K562 (cell line): Measurements from ENCODE around the gene MOCS3. TPM values are rescaled to one million over a fixed set of nuclear protein-coding genes. Genes with fewer than 3 reads are reported as not detected.

Experiments
- ATF1 ChIP-seq, 2 experiments: fragments of 450-650 bp in 1 of 2; IDR thresholded peaks; 2 replicates each; pipeline ENCODE4 v1.6.1; 2016; ENCODE audit warnings: missing compliant biosample characterization in 1 of 2, missing genetic modification characterization in 1 of 2
- CBFA2T2 ChIP-seq: fragments of 450-650 bp; conservative IDR thresholded peaks from 2 replicates; pipeline ENCODE4 v1.6.1; 2017; ENCODE audit warnings: mild to moderate bottlenecking
- CBX5 ChIP-seq: IDR thresholded peaks from 2 replicates; pipeline ENCODE4 v1.6.1; 2014; ENCODE audit warnings: low read depth, borderline replicate concordance
- DACH1 ChIP-seq: fragments of 450-650 bp; IDR thresholded peaks from 2 replicates; pipeline ENCODE4 v1.6.1; 2018; ENCODE audit not compliant: partially characterized antibody
- FOXK1 ChIP-seq: sonication (generic); formaldehyde crosslinking; IDR thresholded peaks from 2 replicates; pipeline ENCODE4 v1.8.0; 2022; ENCODE audit warnings: missing genetic modification reagents, mild to moderate bottlenecking, borderline replicate concordance
- MAFK ChIP-seq: IDR thresholded peaks from 2 replicates; pipeline ENCODE4 v1.6.1; 2011; ENCODE audit warnings: low read length, improper control_type of control experiment
- MEIS2 ChIP-seq: fragments of 450-650 bp; IDR thresholded peaks from 2 replicates; pipeline ENCODE4 v1.6.1; 2014; ENCODE audit warnings: mild to moderate bottlenecking; ENCODE audit not compliant: partially characterized antibody
- MTF1 ChIP-seq: fragments of 250-450 bp; sonication (Bioruptor Pico); IDR thresholded peaks from 2 replicates; pipeline ENCODE4 v1.9.0; 2021; ENCODE audit warnings: moderate library complexity, mild to moderate bottlenecking, inconsistent platforms, borderline replicate concordance
- MYNN ChIP-seq, 2 experiments: sonication (generic); formaldehyde crosslinking in 1 of 2; IDR thresholded peaks; 2 replicates each; pipeline versions ENCODE4 v1.5.0 to v1.6.1; 2016 to 2020; ENCODE audit warnings: antibody characterized with exemption in 1 of 2, missing genetic modification reagents in 1 of 2
- PHF21A ChIP-seq: fragments of 450-650 bp; IDR thresholded peaks from 2 replicates; pipeline ENCODE4 v1.6.1; 2017; ENCODE audit warnings: low read depth, borderline replicate concordance
- PML ChIP-seq: IDR thresholded peaks from 2 replicates; pipeline ENCODE4 v1.6.1; 2012; ENCODE audit warnings: low read length, inconsistent platforms
- PTTG1 ChIP-seq: fragments of 450-650 bp; IDR thresholded peaks from 2 replicates; pipeline ENCODE4 v1.6.1; 2016; ENCODE audit warnings: low read depth, mild to moderate bottlenecking, missing genetic modification characterization, missing compliant biosample characterization
- RAD21 ChIP-seq, 2 experiments: fragments of 250-450 bp in 1 of 2; fragments of 450-650 bp in 1 of 2; sonication (Bioruptor Pico) in 1 of 2; formaldehyde crosslinking in 1 of 2; IDR thresholded peaks in 1 of 2; conservative IDR thresholded peaks in 1 of 2; 2 replicates each; pipeline versions ENCODE4 v1.4.0 to v1.8.0; 2020 to 2022; ENCODE audit warnings: mild to moderate bottlenecking in 2 of 2, moderate library complexity in 1 of 2
- SLC30A9 ChIP-seq: fragments of 250-450 bp; sonication (Bioruptor Pico); IDR thresholded peaks from 2 replicates; pipeline ENCODE4 v1.8.0; 2022; ENCODE audit warnings: mild to moderate bottlenecking, moderate library complexity
- TBP ChIP-seq: optimal IDR thresholded peaks from 2 replicates; pipeline ENCODE3; 2011; ENCODE audit warnings: low read depth, low read length, improper control_type of control experiment
- TEAD2 ChIP-seq: fragments of 450-650 bp; IDR thresholded peaks from 2 replicates; pipeline ENCODE4 v1.6.1; 2016; ENCODE audit warnings: missing genetic modification characterization, control low read depth, missing compliant biosample characterization
- U2AF1 ChIP-seq: fragments of 200-400 bp; formaldehyde crosslinking; optimal IDR thresholded peaks from 2 replicates; pipeline ENCODE3; 2017; ENCODE audit warnings: mild to moderate bottlenecking, low read depth, low read length, moderate library complexity
- ZFX ChIP-seq: sonication (generic); formaldehyde crosslinking; IDR thresholded peaks from 2 replicates; pipeline ENCODE4 v1.8.0; 2022; ENCODE audit warnings: mild to moderate bottlenecking, missing genetic modification reagents, moderate library complexity
- ZNF133 ChIP-seq: fragments of 250-450 bp; sonication (Bioruptor Pico); IDR thresholded peaks from 2 replicates; pipeline ENCODE4 v1.4.0; 2020; ENCODE audit warnings: mild to moderate bottlenecking
- ZNF224 ChIP-seq: sonication (generic); formaldehyde crosslinking; IDR thresholded peaks from 2 replicates; pipeline ENCODE4 v1.8.0; 2022; ENCODE audit warnings: mild to moderate bottlenecking, missing genetic modification reagents
- ZNF282 ChIP-seq: sonication (generic); formaldehyde crosslinking; IDR thresholded peaks from 2 replicates; pipeline ENCODE4 v1.8.1; 2023; ENCODE audit warnings: missing genetic modification reagents
- ZNF766 ChIP-seq: fragments of 200-800 bp; sonication (Bioruptor generic); conservative IDR thresholded peaks from 2 replicates; pipeline ENCODE4 v1.6.1; 2016; ENCODE audit warnings: missing genetic modification characterization, missing compliant biosample characterization
- polyA plus RNA-seq, 8 experiments: library from polyadenylated mRNA; depleted of rRNA in 4 of 8; stranded (reverse) in 5 of 8; unstranded in 3 of 8; fragments of >200 nt; fragmentation: Nextera tagmentation in 2 of 8; fragmentation: Illumina TruSeq in 1 of 8; extraction: Ambion mirVana in 2 of 8; extraction: Trizol in 1 of 8; gene quantifications; 2 replicates each; pipeline versions ENCODE4 v1.2.1 to v1.2.3, GENCODE V29; 2011 to 2014; ENCODE audit warnings: inconsistent platforms in 1 of 8, missing spikeins in 1 of 8
- total RNA-seq, 7 experiments: library from RNA; depleted of rRNA in 6 of 7; stranded (reverse); fragments of >200 nt in 6 of 7; fragmentation: Illumina TruSeq in 2 of 7; extraction: Trizol in 2 of 7; gene quantifications; 2 replicates each; pipeline versions ENCODE4 v1.2.1 to v1.2.3, GENCODE V29; 2011 to 2021; ENCODE audit warnings: low replicate concordance in 1 of 7
- TF ChIP-seq, protein P1 (sequence below): fragments of 250-450 bp; sonication (Bioruptor Pico); IDR thresholded peaks from 2 replicates; pipeline ENCODE4 v1.8.0; 2022; ENCODE audit warnings: inconsistent platforms, mild to moderate bottlenecking, moderate library complexity, borderline replicate concordance
- TF ChIP-seq, protein P2 (sequence below): sonication (generic); formaldehyde crosslinking; IDR thresholded peaks from 2 replicates; pipeline ENCODE4 v1.8.0; 2022; ENCODE audit warnings: mild to moderate bottlenecking, missing genetic modification reagents, borderline replicate concordance
- TF ChIP-seq, protein P3 (sequence below): sonication (generic); formaldehyde crosslinking; IDR thresholded peaks from 2 replicates; pipeline ENCODE4 v1.5.0; 2020; ENCODE audit warnings: missing genetic modification reagents

MOCS3 gene
- total and polyA plus RNA-seq, 9 of the 15 experiments (the other 6 are each of a cell fraction or from before 2014, with no cell fraction given), result 0.70 to 6.2 (median 2.9) TPM

DNA sequence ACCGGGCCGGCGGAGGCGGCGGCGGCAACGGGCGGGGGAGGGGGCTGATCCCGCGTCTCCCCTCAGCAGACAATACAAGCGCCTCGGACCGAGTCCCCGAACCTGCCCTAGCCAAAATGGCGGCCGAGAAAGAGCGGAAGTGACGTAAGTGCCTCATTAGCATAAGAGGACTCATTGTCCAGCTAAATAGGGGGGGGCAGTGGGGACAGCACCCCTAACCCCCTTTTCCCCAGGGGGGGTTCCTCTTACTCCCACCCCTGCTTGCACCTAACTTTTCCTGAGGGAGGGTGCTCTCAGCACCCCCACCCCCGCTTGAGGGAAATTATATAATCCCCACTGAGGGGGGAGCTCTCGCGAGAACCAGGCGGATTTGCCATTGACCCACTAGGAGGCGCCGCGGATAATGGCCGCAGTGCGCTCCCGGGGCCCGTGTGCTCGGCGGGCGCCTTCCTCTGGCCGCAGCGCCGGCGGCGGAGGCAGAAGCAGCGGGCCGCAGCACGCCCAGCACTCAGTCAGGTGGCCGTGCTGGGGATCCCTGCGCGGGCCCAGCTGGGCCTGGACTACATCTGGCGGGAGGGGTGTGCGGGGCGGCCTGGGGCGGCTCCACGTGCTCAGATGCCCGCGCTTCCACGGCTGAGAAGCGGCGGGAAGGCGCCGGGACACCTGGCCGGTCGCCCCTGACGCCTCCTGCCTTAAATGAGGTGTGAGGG, 27.2 kb upstream of the MOCS3 start, which contains the start of gene ADNP (continued):
- TF ChIP-seq CBFA2T2 (no peak; the same call in 1 of the 2 replicates), ZNF766 (CRISPR knock-in tag) (peak; percentile 46; the same call in 1 of the 2 replicates), PHF21A (no peak), PML (peak; percentile 40), U2AF1 (peak; percentile 85), TEAD2 (tag) (no peak), TBP (peak; percentile 95), ZFX (CRISPR knock-in tag) (peak; percentile 96), MYNN (IDR thresholded peaks at IDR 0.05) (peak; percentile 45; the same call in 1 of the 2 replicates), MYNN (CRISPR knock-in tag; IDR thresholded peaks at IDR 0.05) (no peak), FOXK1 (peak; percentile 87), RAD21 (CRISPR knock-in tag; conservative IDR thresholded peaks at IDR 0.05 in 1 of 2, IDR thresholded peaks at IDR 0.05 in 1 of 2) (peak; percentile 45 to 48; a peak in 3 of 4 replicates), ZNF282 (CRISPR knock-in tag) (peak; percentile 91), ZNF224 (peak; percentile 81; the same call in 1 of the 2 replicates), SLC30A9 (CRISPR knock-in tag) (no peak), ATF1 (CRISPR knock-in tag; IDR thresholded peaks at IDR 0.05) (0 out of 2 replicates have a peak, but pooled peaks have one; percentile 26), ATF1 (tag; IDR thresholded peaks at IDR 0.05) (peak; percentile 96), PTTG1 (no peak), MEIS2 (no peak), MTF1 (CRISPR knock-in tag) (no peak), DACH1 (peak; percentile 87), ZNF133 (CRISPR knock-in tag) (0 out of 2 replicates have a peak, but pooled peaks have one; percentile 22), CBX5 (peak; percentile 70; the same call in 1 of the 2 replicates), MAFK (no peak)
- TF ChIP-seq, protein P1, sequence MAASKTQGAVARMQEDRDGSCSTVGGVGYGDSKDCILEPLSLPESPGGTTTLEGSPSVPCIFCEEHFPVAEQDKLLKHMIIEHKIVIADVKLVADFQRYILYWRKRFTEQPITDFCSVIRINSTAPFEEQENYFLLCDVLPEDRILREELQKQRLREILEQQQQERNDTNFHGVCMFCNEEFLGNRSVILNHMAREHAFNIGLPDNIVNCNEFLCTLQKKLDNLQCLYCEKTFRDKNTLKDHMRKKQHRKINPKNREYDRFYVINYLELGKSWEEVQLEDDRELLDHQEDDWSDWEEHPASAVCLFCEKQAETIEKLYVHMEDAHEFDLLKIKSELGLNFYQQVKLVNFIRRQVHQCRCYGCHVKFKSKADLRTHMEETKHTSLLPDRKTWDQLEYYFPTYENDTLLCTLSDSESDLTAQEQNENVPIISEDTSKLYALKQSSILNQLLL (CRISPR knock-in tag), result no peak
- TF ChIP-seq, protein P2, sequence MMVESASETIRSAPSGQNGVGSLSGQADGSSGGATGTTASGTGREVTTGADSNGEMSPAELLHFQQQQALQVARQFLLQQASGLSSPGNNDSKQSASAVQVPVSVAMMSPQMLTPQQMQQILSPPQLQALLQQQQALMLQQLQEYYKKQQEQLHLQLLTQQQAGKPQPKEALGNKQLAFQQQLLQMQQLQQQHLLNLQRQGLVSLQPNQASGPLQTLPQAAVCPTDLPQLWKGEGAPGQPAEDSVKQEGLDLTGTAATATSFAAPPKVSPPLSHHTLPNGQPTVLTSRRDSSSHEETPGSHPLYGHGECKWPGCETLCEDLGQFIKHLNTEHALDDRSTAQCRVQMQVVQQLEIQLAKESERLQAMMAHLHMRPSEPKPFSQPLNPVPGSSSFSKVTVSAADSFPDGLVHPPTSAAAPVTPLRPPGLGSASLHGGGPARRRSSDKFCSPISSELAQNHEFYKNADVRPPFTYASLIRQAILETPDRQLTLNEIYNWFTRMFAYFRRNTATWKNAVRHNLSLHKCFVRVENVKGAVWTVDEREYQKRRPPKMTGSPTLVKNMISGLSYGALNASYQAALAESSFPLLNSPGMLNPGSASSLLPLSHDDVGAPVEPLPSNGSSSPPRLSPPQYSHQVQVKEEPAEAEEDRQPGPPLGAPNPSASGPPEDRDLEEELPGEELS (CRISPR knock-in tag), result peak; percentile 95
- TF ChIP-seq, protein P3, sequence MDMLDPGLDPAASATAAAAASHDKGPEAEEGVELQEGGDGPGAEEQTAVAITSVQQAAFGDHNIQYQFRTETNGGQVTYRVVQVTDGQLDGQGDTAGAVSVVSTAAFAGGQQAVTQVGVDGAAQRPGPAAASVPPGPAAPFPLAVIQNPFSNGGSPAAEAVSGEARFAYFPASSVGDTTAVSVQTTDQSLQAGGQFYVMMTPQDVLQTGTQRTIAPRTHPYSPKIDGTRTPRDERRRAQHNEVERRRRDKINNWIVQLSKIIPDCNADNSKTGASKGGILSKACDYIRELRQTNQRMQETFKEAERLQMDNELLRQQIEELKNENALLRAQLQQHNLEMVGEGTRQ (CRISPR knock-in tag), result peak; percentile 90
